Keratinocyte (primary cell): ENCODE data around the gene FMN1.

Source experiments
- EZH2 ChIP-seq: IDR thresholded peaks from one replicate; pipeline ENCODE4 v1.6.1; 2012; ENCODE audit warnings: inconsistent platforms, mild to moderate bottlenecking, low read length, moderate library complexity
- TF ChIP-seq, protein P1 (sequence below), 3 experiments: IDR thresholded peaks in 1 of 3; conservative IDR thresholded peaks in 1 of 3; optimal IDR thresholded peaks in 1 of 3; 2 replicates in 2 of 3; 3 replicates in 1 of 3; pipeline versions ENCODE3 to v1.5.1; 2011; ENCODE audit warnings: low read length in 3 of 3, mild to moderate bottlenecking in 3 of 3, moderate library complexity in 2 of 3, control low read depth in 1 of 3, inconsistent platforms in 1 of 3; ENCODE audit not compliant: insufficient read depth in 2 of 3; ENCODE audit errors: extremely low read depth in 1 of 3

DNA sequence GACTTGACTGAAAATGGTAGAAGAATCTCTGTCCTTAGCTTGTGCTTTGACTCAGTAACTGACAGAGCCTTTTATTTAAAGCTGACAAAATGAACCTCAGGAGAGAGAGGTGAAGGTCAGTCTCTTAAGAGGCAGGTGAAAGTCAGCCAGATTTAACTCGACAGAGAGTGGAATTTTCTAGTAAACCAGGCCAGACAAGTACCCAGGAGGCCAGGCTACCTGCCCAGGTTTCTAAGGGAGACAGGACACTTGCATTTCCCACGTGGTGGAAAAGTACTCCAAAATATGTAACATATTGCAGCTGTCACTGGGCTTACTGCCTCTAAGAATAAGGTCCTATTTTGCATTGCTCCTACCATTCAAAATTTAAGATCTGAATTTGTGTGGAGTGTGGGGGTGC, 167.9 kb downstream of the FMN1 start:
- TF ChIP-seq, protein P1, sequence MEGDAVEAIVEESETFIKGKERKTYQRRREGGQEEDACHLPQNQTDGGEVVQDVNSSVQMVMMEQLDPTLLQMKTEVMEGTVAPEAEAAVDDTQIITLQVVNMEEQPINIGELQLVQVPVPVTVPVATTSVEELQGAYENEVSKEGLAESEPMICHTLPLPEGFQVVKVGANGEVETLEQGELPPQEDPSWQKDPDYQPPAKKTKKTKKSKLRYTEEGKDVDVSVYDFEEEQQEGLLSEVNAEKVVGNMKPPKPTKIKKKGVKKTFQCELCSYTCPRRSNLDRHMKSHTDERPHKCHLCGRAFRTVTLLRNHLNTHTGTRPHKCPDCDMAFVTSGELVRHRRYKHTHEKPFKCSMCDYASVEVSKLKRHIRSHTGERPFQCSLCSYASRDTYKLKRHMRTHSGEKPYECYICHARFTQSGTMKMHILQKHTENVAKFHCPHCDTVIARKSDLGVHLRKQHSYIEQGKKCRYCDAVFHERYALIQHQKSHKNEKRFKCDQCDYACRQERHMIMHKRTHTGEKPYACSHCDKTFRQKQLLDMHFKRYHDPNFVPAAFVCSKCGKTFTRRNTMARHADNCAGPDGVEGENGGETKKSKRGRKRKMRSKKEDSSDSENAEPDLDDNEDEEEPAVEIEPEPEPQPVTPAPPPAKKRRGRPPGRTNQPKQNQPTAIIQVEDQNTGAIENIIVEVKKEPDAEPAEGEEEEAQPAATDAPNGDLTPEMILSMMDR (optimal IDR thresholded peaks at IDR 0.05 in 1 of 3, IDR thresholded peaks at IDR 0.05 in 1 of 3, conservative IDR thresholded peaks at IDR 0.05 in 1 of 3; ENCODE audit: extremely low read depth in 1 of 3, insufficient read depth in 2 of 3, low read length in 3 of 3) = no peak
- no peak for TF ChIP-seq EZH2
